Uterus (tissue), 4 donors: Measurements from ENCODE around the gene ITCH. TPM values are rescaled to one million over a fixed set of nuclear protein-coding genes. Genes with fewer than 3 reads are reported as not detected.
"Not testable (repeated sequence)": the region's sequence is repeated elsewhere in the genome, so short reads cannot be mapped to it uniquely, and the experiment has no call there.

Experiments
- DNase-seq, 2 donors: peaks; one replicate each; pipeline ENCODE4 v3.0.0-alpha.2; 2019 to 2020
- H3K27ac ChIP-seq, 2 donors: fragments of 200-600 bp; sonication (generic); 1 replicate in 1 of 2; 2 replicates in 1 of 2; pipeline ENCODE4 v1.5.1; 2016 to 2018
- H3K27me3 ChIP-seq, 2 donors: fragments of 200-600 bp; sonication (generic); one replicate each; pipeline ENCODE4 v1.5.1; 2018 to 2019; ENCODE audit warnings: control low read depth in 1 of 2
- H3K36me3 ChIP-seq, 2 donors: fragments of 200-600 bp; sonication (generic); one replicate each; pipeline ENCODE4 v1.5.1; 2019; ENCODE audit warnings: control low read depth in 1 of 2
- H3K4me1 ChIP-seq, 2 donors: fragments of 200-600 bp; sonication (generic); one replicate each; pipeline ENCODE4 v1.5.1; 2018 to 2019; ENCODE audit warnings: control low read depth in 1 of 2
- H3K4me3 ChIP-seq, 2 donors: fragments of 200-600 bp; sonication (generic); 1 replicate in 1 of 2; 2 replicates in 1 of 2; pipeline ENCODE4 v1.5.1; 2018 to 2019; ENCODE audit warnings: mild to moderate bottlenecking in 1 of 2
- H3K9me3 ChIP-seq, 2 donors: fragments of 200-600 bp; sonication (generic); one replicate each; pipeline ENCODE4 v1.5.1; 2019; ENCODE audit warnings: control low read depth in 1 of 2
- CTCF ChIP-seq, 4 experiments: fragments of 200-600 bp in 2 of 4; fragments of 450-650 bp in 2 of 4; sonication (generic) in 2 of 4; IDR thresholded peaks; one replicate each; pipeline ENCODE4 v1.5.1; 2016 to 2019; ENCODE audit warnings: antibody characterized with exemption in 4 of 4, mild to moderate bottlenecking in 2 of 4, moderate library complexity in 1 of 4
- POLR2A ChIP-seq, 2 donors: fragments of 450-650 bp; IDR thresholded peaks; one replicate each; pipeline ENCODE4 v1.6.1; 2016; ENCODE audit warnings: antibody characterized with exemption in 2 of 2, mild to moderate bottlenecking in 1 of 2, moderate library complexity in 1 of 2
- intact Hi-C: fragments of 100-400 bp; cut with DNase I; formaldehyde crosslinking; loops from one replicate; pipeline ENCODE4 v1.15.1; 2023; ENCODE audit warnings: low total_unique reads
- total RNA-seq, 4 donors: library from RNA; depleted of rRNA in 3 of 4; stranded (reverse); fragments of >200 nt in 3 of 4; gene quantifications; one replicate each; pipeline versions ENCODE4 v1.1.0 to v1.2.4, GENCODE V29; 2014 to 2023
- donor health status: DM: yes; HTN: yes; CAD: no.

Gene ITCH
- total RNA-seq, 4 donors from 2014 or later, result 35.6 to 97.9 (median 65.4) TPM

DNA sequence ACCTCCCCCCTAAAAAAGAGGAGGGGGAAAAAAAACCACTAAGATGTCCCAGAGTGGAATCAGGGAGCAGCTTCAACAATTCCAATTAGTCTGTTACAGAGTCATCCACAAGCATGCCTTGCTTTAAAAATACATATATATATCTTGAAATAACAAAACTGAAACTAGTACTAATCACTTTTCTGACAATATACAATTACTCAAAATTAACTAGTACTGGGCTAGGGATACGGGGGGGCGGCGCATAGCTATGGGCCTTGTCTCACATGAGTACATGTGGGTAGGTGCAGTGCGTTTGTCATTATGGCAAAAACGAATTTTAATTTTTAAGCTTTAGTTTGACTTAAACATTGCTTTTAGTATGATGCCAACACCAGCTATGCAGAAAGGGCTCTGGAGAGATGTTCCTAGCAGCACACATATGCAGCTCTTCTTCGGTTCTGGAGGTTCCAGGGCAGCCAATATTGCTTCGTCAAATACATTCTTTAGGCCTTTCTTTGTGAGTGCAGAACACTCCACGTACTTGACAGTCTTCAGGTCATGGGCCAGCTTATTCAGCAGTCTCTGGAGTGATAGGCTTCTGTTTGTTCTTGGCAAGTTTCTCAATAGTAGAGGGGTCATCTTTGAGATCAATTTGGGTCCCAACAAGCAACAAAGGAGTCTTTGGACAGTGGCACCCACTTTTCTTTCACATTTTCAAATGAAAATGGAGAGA, 38.8 kb downstream of the ITCH start:
- H3K27ac ChIP-seq, result peak overlapping the region in 1 of 2 donors; percentile 3
- no peak for DNase-seq
- TF ChIP-seq POLR2A (IDR thresholded peaks at IDR 0.05) (no peak), CTCF (IDR thresholded peaks at IDR 0.05) (no peak)
- intact Hi-C loops, result no loop called here
- H3K27me3 ChIP-seq, result no peaks in the 10 kb centered on the region
- no peaks in the 10 kb centered on the region for H3K36me3 ChIP-seq
- no peak overlapping the region for H3K4me3 ChIP-seq
- no peaks in the 10 kb centered on the region for H3K9me3 ChIP-seq
- H3K4me1 ChIP-seq, result no peaks in the 10 kb centered on the region

GRCh38 chr20:34402461-34402860, 39.4 kb downstream of the ITCH start:
- H3K27ac ChIP-seq, result no peak overlapping the region
- intact Hi-C loops, result no loop called here

DNA sequence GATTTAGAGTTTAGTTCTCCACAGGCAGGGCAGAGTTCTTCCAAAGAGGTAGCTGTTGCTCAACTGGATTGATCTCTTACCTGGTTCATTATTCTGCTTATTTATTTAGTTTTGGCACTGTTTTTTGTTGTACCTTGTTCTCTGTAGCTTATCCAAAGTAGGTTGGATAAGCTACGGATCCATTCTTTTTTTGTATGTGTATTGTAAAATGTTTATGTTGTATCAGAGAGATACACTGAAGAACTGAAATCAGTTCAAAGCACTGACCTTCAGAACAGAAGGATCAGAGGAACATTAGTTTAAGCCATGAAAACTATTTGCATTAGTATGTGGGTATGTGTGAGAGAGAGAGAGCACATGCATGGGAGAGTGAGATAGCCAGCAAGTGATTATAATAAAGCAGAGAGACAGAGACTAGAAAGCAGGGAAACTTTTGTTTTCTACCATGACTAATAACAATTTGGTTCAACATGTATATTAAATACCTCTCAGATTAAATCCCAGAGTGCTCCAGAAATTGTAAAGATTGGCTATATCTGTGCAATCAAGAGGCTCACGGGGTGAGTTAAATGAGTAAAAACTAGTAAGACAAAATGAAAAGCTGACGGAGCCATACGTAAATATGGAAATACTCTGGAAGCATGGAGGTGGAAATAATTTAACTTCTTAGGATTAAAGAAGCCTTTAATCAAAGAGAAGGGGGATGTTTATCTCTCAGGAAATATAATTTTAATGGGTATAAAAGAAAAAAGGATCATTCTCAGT, 40.2 kb downstream of the ITCH start:
- H3K9me3 ChIP-seq, result no peaks in the 10 kb centered on the region
- H3K36me3 ChIP-seq, result no peaks in the 10 kb centered on the region
- H3K4me1 ChIP-seq, result no peaks in the 10 kb centered on the region
- TF ChIP-seq CTCF (IDR thresholded peaks at IDR 0.05) (no peak), POLR2A (IDR thresholded peaks at IDR 0.05) (no peak)
- H3K27me3 ChIP-seq, result no peaks in the 10 kb centered on the region
- no peak for DNase-seq
- no peak overlapping the region for H3K27ac ChIP-seq
- H3K4me3 ChIP-seq, result no peak overlapping the region
- intact Hi-C loops, result no loop called here

More at GRCh38 chr20:34402461-34402860, 39.4 kb downstream of the ITCH start:
- no peak overlapping the region for H3K4me3 ChIP-seq
- DNase-seq, result no peak
- no peaks in the 10 kb centered on the region for H3K9me3 ChIP-seq
- H3K4me1 ChIP-seq, result no peaks in the 10 kb centered on the region
- no peaks in the 10 kb centered on the region for H3K27me3 ChIP-seq
- no peaks in the 10 kb centered on the region for H3K36me3 ChIP-seq
- TF ChIP-seq POLR2A (IDR thresholded peaks at IDR 0.05) (no peak), CTCF (IDR thresholded peaks at IDR 0.05) (no peak)

DNA sequence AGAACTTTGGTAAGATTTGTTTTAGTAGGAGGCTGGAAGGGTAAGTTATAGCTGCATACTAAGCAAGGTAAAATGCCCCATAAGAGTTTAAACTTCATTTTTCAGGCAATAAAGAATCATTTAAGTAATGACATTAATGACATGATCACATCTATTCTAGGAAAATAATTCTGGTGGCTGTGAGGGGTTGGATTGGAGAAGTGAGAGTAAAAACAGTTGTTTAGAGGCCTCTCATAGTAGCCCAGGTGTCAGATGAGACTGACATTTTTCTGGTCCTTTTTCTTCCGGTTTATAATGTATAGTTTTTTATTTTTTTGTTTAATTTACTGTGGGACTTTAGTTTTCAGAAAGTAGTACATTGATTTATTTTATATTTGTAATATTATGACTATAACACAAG, 40.8 kb downstream of the ITCH start:
- intact Hi-C loops, result no loop called here
- Histone ChIP-seq H3K36me3 (no peaks in the 10 kb centered on the region), H3K4me3 (no peak overlapping the region), H3K27ac (no peak overlapping the region), H3K9me3 (no peaks in the 10 kb centered on the region), H3K4me1 (no peaks in the 10 kb centered on the region), H3K27me3 (no peaks in the 10 kb centered on the region)
- DNase-seq, result no peak
- TF ChIP-seq POLR2A (IDR thresholded peaks at IDR 0.05), result no peak
- TF ChIP-seq CTCF (IDR thresholded peaks at IDR 0.05), result no peak

- Histone ChIP-seq H3K36me3 (no peaks in the 10 kb centered on the region), H3K27ac (no peak overlapping the region), H3K4me1 (no peaks in the 10 kb centered on the region), H3K4me3 (no peak overlapping the region), H3K9me3 (no peaks in the 10 kb centered on the region), H3K27me3 (no peaks in the 10 kb centered on the region)
- no peak for TF ChIP-seq POLR2A (IDR thresholded peaks at IDR 0.05)
- TF ChIP-seq CTCF (IDR thresholded peaks at IDR 0.05), result no peak
- DNase-seq, result no peak
- intact Hi-C loops, result no loop called here
These were observed 41.7 kb downstream of the ITCH start for GRCh38 chr20:34404803-34405202.

- H3K27me3 ChIP-seq, DNase-seq, H3K36me3 ChIP-seq, H3K27ac ChIP-seq, H3K4me3 ChIP-seq, H3K4me1 ChIP-seq, H3K9me3 ChIP-seq, intact Hi-C loops: not testable (repeated sequence)
These were observed 42.2 kb downstream of the ITCH start for GRCh38 chr20:34405247-34405651.

DNA sequence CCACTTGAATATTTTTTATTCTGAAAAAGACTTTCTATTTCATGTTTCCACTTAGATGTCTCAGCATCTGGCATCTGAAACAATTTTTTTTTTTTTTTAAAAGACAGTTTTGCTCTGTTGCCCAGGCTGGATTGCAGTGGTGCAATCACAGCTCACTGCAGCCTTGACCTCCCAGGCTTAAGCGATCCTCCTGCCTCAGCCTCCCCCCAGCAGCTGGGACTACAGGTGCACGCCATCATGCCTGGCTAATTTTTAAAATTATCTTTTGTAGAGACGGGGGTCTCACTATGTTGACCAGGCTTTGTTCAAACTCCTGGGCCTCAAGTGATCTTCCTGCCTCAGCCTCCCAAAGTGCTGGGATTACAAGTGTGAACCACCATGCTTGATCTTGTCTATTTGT, 42.9 kb downstream of the ITCH start:
- H3K27me3 ChIP-seq, H3K9me3 ChIP-seq, H3K27ac ChIP-seq, intact Hi-C loops, DNase-seq, H3K36me3 ChIP-seq, H3K4me3 ChIP-seq, H3K4me1 ChIP-seq: not testable (repeated sequence)
